Suppressor macrophage treated with lipopolysaccharide for 1 hour (primary cell): ENCODE measurements around the gene NLRP9.

Experiments used
- DNase-seq, 3 donors: peaks; one replicate each; pipeline ENCODE4 v3.0.0-alpha.2; 2020 to 2022

NLRP9 gene

GRCh38 chr19:55670280-55671053 lies 67.7 kb downstream of the NLRP9 start:
- no peak for DNase-seq

- no peak for DNase-seq
These were observed 68.6 kb downstream of the NLRP9 start for GRCh38 chr19:55669418-55670279.

- DNase-seq, result no peak
These were observed 69.4 kb downstream of the NLRP9 start for GRCh38 chr19:55668603-55669348.

GRCh38 chr19:55667958-55668357 lies 70.2 kb downstream of the NLRP9 start:
- no peak for DNase-seq

GRCh38 chr19:55667511-55667910 lies 70.7 kb downstream of the NLRP9 start:
- no peak for DNase-seq

GRCh38 chr19:55667006-55667381 lies 71.2 kb downstream of the NLRP9 start:
- no peak for DNase-seq

GRCh38 chr19:55666343-55667005 lies 71.7 kb downstream of the NLRP9 start:
- DNase-seq, result no peak

- no peak for DNase-seq
These were observed 74.2 kb downstream of the NLRP9 start for GRCh38 chr19:55663846-55664536.

GRCh38 chr19:55661826-55662225 lies 76.4 kb downstream of the NLRP9 start:
- DNase-seq, result no peak

GRCh38 chr19:55660991-55661390 lies 77.2 kb downstream of the NLRP9 start:
- no peak for DNase-seq

GRCh38 chr19:55660404-55660803 lies 77.8 kb downstream of the NLRP9 start:
- DNase-seq, result no peak

- DNase-seq, result no peak
These were observed 78.4 kb downstream of the NLRP9 start for GRCh38 chr19:55659822-55660221.

- DNase-seq, result no peak
These were observed 79.2 kb downstream of the NLRP9 start for GRCh38 chr19:55658846-55659459.
